ENCODE measurements around the gene HACL1.

The HACL1 gene

GRCh38 chr3:15511156-15511555 is 90.2 kb downstream of the HACL1 start:
- no peak for DNase-seq (ENCODE audit: low spot score in 2 of 2)
- no peak overlapping the region for H3K4me3 Mint-ChIP-seq
- peak overlapping the region; percentile 73 for H3K27ac Mint-ChIP-seq

More at GRCh38 chr3:15511156-15511555, 90.2 kb downstream of the HACL1 start:
- Mint-ChIP-seq H3K9me3 (no peaks in the 10 kb centered on the region), H3K36me3 (no peaks in the 10 kb centered on the region), H3K4me1 (peaks cover 34% of the 10 kb centered on the region)
- ATAC-seq = no peak

All from stimulated activated effector memory CD8-positive, alpha-beta T cell treated with anti-CD3 and anti-CD28 coated beads, Interleukin-12 subunit alpha, Interleukin-12 subunit beta, amount 100 ng/mL, for 72 hours (primary cell).